GM21423 (cell line): ENCODE data around the gene SACS.
"Not testable (repeated sequence)": the region's sequence is repeated elsewhere in the genome, so short reads cannot be mapped to it uniquely, and the experiment has no call there.

Experiments
- ATAC-seq: cut with Tn5 transposase; IDR thresholded peaks from one replicate; pipeline ENCODE4 v1.9.1; 2021; ENCODE audit warnings: mild to moderate bottlenecking, moderate library complexity; ENCODE audit not compliant: unreplicated experiment

The SACS gene

GRCh38 chr13:23414682-23415081, 18.8 kb downstream of the SACS start:
- no peak for ATAC-seq

DNA sequence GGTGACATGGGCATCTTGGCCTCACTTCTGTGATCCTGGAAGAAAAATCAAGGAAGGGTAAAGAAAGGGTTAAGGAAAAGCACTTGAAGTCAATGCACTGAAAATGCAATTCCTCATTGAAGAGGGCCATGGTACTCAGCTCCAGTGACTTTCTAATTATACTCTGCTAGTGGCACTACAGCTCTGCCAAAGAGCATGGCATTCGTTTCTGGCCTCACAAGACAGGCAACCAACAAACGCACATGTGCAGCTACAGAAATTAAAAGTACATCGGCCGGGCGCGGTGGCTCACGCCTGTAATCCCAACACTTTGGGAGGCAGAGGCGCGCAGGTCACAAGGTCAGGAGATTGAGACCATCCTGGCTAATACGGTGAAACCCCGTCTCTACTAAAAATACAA, 21.8 kb downstream of the SACS start:
- no peak for ATAC-seq

- no peak for ATAC-seq
These were observed 22.3 kb downstream of the SACS start for GRCh38 chr13:23411220-23411619.

DNA sequence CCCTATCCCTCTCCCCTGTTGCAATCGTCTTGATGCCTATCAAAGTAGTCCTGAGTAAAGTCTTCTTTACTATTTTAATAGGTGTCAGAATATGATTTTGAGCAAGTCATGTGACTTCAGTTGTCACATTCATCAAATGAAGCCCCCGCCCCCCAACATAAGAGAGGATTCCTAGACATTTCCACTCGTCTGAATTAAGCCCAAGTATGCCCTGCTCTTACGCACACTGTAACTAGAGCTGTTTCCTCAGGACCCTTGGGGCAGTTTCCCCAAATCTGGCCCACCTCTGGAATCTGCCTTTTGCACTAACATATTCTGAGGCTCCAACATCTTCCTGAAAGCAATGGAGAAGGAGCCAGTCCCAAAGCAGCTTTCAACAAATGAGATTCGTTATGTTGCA, 25.5 kb downstream of the SACS start:
- no peak for ATAC-seq

DNA sequence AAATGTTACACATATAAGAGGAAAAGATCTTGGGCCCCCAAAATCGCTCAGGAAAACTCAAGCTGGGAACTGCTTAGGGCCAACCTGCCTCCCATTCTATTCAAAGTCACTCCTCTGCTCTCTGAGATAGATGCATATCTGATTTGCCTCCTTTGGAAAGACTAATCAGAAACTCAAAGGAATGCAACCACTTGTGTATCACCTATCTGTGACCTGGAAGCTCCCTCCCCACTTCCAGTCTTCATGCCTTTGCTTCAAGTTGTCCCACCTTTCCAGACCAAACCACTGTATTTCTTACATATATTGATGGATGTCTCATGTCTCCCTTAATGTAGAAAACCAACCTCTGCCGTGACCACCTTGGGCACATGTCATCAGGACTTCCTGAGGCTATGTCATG, 32.3 kb downstream of the SACS start:
- not testable (repeated sequence) for ATAC-seq

DNA sequence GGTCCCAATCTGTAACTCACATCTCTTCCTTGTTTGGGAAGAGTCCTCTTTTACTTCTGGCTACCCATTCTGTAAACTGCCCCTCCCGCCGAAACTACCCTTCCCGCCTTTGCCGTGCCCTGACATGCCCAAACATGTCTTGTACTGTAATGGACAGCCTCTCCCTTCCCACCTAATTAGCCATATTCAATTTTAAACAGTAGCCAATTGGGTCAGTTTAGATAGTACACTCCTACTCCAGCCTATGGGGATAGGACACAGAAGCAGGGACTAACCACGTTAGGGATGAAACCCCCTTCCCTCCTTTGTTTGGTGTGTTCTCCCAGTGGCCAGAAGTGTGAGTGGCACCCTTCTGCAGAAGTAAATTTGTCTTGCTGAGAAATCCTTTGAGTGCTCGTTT, 34.2 kb downstream of the SACS start:
- ATAC-seq, result no peak

GRCh38 chr13:23394821-23395220, 38.7 kb downstream of the SACS start:
- no peak for ATAC-seq

- ATAC-seq, result no peak
These were observed 40.4 kb downstream of the SACS start for GRCh38 chr13:23392925-23393645.

- no peak for ATAC-seq
These were observed 41.2 kb downstream of the SACS start for GRCh38 chr13:23392313-23392712.

DNA sequence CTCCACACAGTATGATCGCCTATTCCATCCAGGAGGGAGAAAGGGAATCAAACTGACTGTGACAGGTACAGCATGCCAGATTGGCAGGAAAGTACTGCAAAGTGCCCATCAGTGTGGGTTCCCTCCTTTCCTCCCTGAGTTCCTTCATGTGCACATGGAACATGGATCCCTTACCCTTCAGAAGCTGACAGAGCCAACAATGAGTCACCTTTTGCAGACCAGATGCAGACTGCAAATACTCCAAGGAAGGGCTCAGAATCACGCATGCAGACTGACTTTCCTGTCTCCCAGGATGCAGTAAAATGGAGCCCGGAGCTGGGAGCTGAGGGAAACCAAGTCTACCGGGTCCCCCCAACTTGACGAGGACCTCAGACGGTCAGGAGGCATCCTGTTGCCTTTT, 41.8 kb downstream of the SACS start:
- ATAC-seq, result no peak

GRCh38 chr13:23386533-23386932, 47.0 kb downstream of the SACS start:
- peak; percentile 44 for ATAC-seq

DNA sequence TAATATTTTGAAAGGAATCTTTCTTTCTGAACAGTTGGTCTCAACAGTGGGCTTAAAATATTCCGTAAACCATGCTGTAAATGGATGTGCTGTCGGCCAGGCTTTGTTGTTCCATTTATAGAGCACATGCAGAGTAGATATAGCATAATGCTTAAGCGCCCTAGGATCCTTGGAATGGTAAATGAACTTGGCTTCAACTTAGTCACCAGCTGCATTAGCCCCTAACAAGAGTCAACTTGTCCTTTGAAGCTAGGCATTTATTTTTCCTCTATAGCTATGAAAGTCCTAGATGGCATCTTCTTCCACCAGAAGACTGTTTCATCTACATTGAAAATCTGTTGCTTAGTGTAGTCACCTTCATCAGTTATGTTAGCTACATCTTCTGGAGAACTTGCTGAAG, 47.6 kb downstream of the SACS start:
- no peak for ATAC-seq

- ATAC-seq, result peak; percentile 82
These were observed 49.4 kb downstream of the SACS start for GRCh38 chr13:23384111-23384510.

DNA sequence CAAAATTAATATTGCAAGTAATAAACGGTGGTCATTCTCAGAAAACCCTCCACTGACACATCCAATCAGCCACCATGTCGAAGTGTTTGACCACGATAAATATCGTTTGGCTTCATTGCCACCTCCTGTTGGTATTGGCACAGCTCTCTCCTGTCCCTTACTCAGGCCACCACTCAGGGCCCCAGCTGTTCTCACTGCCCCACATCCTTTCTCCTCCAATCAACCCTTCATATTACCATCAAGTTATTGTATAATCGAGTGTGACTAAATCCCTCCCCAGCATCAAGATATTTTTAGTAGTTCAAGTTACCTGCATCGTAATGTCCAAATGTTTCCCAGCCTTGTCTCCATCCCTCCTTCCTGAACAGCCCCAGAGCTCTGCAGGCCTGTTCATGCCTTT, 50.4 kb downstream of the SACS start:
- ATAC-seq, result no peak

DNA sequence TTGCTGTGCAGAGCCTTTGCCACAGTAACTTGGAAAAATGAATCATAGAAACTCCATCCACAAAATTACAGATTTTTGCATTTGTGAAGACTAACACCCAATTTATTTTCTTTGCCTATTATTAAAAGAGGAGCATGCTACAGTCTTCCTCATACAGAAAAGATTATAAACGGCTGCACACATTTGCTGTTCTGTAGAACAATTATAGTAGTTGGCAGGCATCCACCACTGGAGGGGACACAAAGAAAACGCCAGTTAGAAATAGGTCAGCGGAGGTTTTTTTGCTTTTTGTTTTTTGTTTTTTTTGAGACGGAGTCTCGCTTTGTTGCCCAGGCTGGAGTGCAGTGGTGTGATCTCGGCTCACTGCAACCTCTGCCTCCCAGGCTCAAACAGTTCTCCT, 51.6 kb downstream of the SACS start:
- no peak for ATAC-seq

DNA sequence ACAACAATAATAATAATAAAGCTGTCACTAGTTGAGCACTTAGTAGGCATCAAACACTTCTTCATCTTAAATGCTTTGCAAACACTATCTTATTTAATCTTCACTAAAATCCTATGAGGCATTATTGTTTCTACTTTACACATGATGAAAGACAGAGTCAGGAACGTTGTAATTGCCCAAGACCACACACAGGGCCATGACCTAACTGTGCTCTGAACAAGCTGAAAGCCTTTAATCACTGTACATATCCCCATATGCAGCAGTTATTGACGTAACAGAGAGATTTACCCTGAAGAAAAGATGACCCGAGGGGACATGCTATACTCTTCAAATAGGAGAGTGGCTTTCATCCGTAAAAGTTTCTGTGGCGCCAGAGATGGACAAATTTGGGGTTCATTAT, 53.0 kb downstream of the SACS start:
- ATAC-seq, result no peak

DNA sequence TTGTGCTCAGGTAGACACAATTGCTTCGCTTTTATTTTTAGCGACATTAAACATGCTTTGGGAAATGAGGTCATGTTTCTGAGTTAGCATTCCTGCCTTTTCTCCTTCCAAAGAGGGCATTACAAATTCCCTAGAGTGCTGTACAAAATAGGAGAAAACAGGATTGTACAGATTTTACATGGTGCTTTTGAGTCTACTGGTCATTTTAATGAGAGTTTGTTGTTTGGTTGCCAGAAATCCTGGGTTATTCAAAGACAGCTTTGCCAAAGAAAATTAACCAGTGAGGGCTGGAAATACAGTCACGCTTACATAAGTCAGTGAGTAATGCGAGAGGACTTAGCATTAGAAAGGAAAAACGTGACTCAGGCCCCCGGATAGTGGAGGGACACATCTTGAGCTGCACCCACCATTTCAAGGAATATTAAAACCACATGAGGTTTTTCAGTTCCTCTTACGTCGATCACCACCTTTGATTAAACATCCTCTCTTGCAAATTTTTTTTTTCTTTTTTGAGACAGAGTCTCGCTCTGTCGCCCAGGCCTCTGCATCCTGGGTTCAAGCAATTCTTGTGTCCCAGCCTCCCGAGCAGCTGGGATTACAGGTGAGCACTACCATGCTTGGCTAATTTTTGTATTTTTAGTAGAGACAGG, 55.4 kb downstream of the SACS start:
- ATAC-seq, result peak; percentile 23

- no peak for ATAC-seq
These were observed 55.9 kb downstream of the SACS start for GRCh38 chr13:23377579-23377978.

DNA sequence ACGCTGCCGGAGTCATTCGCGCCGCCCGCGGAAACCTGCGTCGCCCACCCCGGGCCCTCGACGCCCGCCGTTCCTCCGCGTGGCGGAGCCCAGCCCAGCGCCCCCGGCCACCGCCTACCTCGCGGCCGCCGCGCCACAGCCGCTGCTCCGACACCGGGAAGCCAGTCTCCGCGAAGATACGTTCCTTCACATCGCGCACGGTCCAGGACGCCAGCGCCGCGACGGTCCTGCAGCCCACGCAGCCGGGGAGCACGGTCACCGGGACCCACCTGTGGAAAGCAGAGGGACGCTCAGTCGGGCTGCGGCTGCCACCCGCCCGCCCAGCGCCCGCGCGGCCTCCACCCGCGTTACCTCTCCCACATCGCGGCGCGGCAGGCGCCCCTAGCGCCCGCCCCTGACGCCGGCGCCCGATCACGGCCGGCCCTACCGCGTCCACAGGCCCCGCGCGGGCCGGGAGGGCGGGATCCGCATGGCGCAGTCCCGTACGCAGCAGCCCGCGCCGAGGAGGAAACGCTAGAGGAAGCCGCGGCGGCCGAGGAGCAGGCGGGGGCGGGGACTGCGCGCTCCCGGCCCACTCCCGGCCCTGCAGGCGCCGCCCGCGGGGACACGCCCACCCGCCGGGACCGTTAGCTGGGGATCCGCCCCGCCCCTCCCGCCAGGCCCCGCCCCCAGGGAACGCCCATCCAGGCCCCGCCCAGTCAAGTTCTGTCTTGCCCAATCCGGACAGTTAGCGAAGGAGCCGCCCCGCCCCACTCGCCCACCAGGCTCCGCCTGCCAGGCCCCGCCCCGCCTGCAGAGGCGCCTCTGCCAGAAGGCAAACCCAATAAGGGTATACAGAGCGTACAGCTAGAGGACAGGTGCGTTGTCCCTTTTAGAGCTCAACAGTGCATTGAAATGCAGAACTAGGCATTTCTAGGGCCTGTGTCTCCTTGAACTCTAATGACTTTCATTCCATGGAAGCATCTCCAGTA, 58.2 kb downstream of the SACS start:
- ATAC-seq, result peak; percentile 81

DNA sequence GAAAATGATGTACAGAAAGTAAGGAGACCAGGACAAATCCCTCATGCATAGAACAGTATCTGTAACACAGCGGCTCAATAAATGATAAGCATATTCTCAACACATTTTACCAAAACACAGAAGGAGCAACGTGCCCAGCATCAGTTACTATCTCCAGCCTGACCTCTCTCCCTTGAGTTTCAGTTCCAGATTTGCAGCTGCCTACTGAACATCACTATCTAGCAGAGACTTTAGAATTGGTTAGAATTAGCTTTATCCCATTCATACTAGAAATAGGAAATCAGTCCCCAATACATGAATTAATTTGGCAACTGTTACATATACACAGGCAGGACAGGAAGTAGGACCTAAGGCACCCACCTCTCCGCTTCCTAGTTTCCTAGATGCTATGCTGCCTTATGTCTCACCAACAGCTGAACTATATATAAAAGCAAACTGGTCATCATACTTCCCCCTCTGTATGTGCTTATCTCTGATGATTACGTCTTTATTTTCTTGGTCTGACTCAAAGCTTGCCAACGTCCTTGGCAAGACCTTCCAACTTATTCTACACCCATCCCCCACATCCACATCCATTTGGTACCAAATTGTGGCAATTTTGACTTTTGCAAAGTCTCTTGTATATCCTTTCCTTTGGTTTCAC, 61.1 kb downstream of the SACS start:
- no peak for ATAC-seq

GRCh38 chr13:23367907-23368306, 65.6 kb downstream of the SACS start:
- no peak for ATAC-seq
